22Rv1 (cell line): Measurements from ENCODE around the gene PSMB5.

ENCODE experiments used
- ZFX ChIP-seq: fragments of 450-650 bp; IDR thresholded peaks from 2 replicates; pipeline ENCODE4 v1.6.1; 2017; ENCODE audit warnings: antibody characterized with exemption, borderline replicate concordance
- TF ChIP-seq, protein P1 (sequence below): fragments of 450-650 bp; IDR thresholded peaks from 2 replicates; pipeline ENCODE4 v1.5.1; 2017; ENCODE audit warnings: mild to moderate bottlenecking

DNA sequence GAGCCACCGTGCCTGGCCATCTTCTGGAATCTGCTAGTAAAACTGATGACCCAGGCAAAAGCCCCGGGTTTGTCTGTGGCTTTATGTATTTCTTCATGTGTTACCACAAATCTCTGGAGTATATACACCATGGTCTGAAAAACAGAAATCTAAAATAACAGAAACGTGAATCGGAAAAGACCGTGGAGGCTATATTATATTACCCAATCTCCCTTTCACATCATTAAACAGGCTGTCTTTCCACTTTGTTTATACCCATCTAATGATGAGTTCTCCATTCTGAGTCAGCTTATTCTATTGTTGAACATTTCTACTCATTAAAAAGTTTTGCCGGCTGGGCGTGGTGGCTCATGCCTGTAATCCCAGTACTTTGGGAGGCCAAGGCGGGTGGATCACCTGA lies 42.8 kb downstream of the PSMB5 start:
- TF ChIP-seq, protein P1, sequence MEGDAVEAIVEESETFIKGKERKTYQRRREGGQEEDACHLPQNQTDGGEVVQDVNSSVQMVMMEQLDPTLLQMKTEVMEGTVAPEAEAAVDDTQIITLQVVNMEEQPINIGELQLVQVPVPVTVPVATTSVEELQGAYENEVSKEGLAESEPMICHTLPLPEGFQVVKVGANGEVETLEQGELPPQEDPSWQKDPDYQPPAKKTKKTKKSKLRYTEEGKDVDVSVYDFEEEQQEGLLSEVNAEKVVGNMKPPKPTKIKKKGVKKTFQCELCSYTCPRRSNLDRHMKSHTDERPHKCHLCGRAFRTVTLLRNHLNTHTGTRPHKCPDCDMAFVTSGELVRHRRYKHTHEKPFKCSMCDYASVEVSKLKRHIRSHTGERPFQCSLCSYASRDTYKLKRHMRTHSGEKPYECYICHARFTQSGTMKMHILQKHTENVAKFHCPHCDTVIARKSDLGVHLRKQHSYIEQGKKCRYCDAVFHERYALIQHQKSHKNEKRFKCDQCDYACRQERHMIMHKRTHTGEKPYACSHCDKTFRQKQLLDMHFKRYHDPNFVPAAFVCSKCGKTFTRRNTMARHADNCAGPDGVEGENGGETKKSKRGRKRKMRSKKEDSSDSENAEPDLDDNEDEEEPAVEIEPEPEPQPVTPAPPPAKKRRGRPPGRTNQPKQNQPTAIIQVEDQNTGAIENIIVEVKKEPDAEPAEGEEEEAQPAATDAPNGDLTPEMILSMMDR, result no peak
- no peak for TF ChIP-seq ZFX
